GM23338 (cell line): ENCODE data around the gene FANCC. TPM values are rescaled to one million over a fixed set of nuclear protein-coding genes. Genes with fewer than 3 reads are reported as not detected.

Experiments
- ATAC-seq: fragments of 200-7000 bp; cut with Tn5 transposase; 3 replicates; pipeline ENCODE4 v1.9.1; 2020
- DNase-seq: peaks from one replicate; pipeline ENCODE4 v3.0.0-alpha.2; 2015; ENCODE audit warnings: low spot score
- H2AFZ ChIP-seq: fragments of 200-600 bp; sonication (generic); 2 replicates; pipeline ENCODE4 v1.8.0; 2016; ENCODE audit warnings: antibody characterized with exemption, mild to moderate bottlenecking, moderate library complexity
- H3F3A ChIP-seq: fragments of 200-600 bp; sonication (generic); replicated peaks from 2 replicates; pipeline ENCODE4 v1.8.0; 2017; ENCODE audit warnings: antibody characterized with exemption, mixed run types, low read depth
- H3K27ac ChIP-seq: fragments of 200-600 bp; sonication (generic); 2 replicates; pipeline ENCODE4 v1.6.1; 2016; ENCODE audit warnings: low read depth
- H3K27me3 ChIP-seq: fragments of 200-600 bp; sonication (generic); 2 replicates; pipeline ENCODE4 v1.8.0; 2016; ENCODE audit warnings: mild to moderate bottlenecking, mixed run types, moderate library complexity; ENCODE audit not compliant: insufficient read depth
- H3K36me3 ChIP-seq: fragments of 200-600 bp; sonication (generic); 2 replicates; pipeline ENCODE4 v1.8.0; 2016; ENCODE audit warnings: mild to moderate bottlenecking; ENCODE audit not compliant: insufficient read depth
- H3K4me1 ChIP-seq: fragments of 200-600 bp; sonication (generic); 2 replicates; pipeline ENCODE4 v1.8.0; 2016; ENCODE audit warnings: mild to moderate bottlenecking, moderate library complexity; ENCODE audit not compliant: insufficient read depth
- H3K4me2 ChIP-seq: fragments of 200-600 bp; sonication (generic); 2 replicates; pipeline ENCODE4 v1.7.1; 2017; ENCODE audit warnings: mixed run types
- H3K4me3 ChIP-seq: fragments of 200-600 bp; sonication (generic); 2 replicates; pipeline ENCODE4 v1.6.1; 2016; ENCODE audit warnings: mixed run types
- H3K79me2 ChIP-seq: fragments of 200-600 bp; sonication (generic); replicated peaks from 2 replicates; pipeline ENCODE4 v1.8.0; 2017; ENCODE audit warnings: mild to moderate bottlenecking; ENCODE audit not compliant: insufficient read depth
- H3K9me2 ChIP-seq: fragments of 200-600 bp; sonication (generic); 2 replicates; pipeline ENCODE4 v1.8.0; 2017; ENCODE audit not compliant: insufficient read depth
- H4K20me1 ChIP-seq: fragments of 200-600 bp; sonication (generic); replicated peaks from 2 replicates; pipeline ENCODE4 v1.8.0; 2017; ENCODE audit warnings: mild to moderate bottlenecking; ENCODE audit not compliant: insufficient read depth
- H3K27ac Mint-ChIP-seq: 2 replicates; pipeline ENCODE4 v1.8.0; 2020; ENCODE audit warnings: inconsistent platforms, mild to moderate bottlenecking, moderate library complexity, mixed read lengths
- H3K27me3 Mint-ChIP-seq: 3 replicates; pipeline ENCODE4 v1.8.0; 2022; ENCODE audit warnings: low read depth, mild to moderate bottlenecking, moderate library complexity, mixed read lengths, inconsistent platforms; ENCODE audit not compliant: insufficient read depth, poor library complexity
- H3K36me3 Mint-ChIP-seq: 3 replicates; pipeline ENCODE4 v1.8.0; 2021; ENCODE audit warnings: low read depth, mild to moderate bottlenecking, inconsistent platforms, moderate library complexity, mixed read lengths
- H3K4me1 Mint-ChIP-seq: 3 replicates; pipeline ENCODE4 v1.8.0; 2020; ENCODE audit warnings: mild to moderate bottlenecking, inconsistent platforms, mixed read lengths
- H3K4me3 Mint-ChIP-seq: 3 replicates; pipeline ENCODE4 v1.8.0; 2021; ENCODE audit warnings: moderate library complexity, mild to moderate bottlenecking, inconsistent platforms, mixed read lengths
- H3K9me3 Mint-ChIP-seq: 3 replicates; pipeline ENCODE4 v1.8.0; 2020; ENCODE audit warnings: moderate library complexity, mild to moderate bottlenecking, inconsistent platforms, mixed read lengths
- CREB1 ChIP-seq: fragments of 250-450 bp; sonication (Bioruptor Pico); IDR thresholded peaks from 2 replicates; pipeline ENCODE4 v1.5.0; 2020; ENCODE audit warnings: low read depth, mild to moderate bottlenecking, moderate library complexity
- ETS1 ChIP-seq: IDR thresholded peaks from 2 replicates; pipeline ENCODE4 v1.6.1; 2016; ENCODE audit warnings: antibody characterized with exemption
- EZH2 ChIP-seq: fragments of 200-600 bp; sonication (generic); IDR thresholded peaks from one replicate; pipeline ENCODE4 v1.8.0; 2017; ENCODE audit warnings: antibody characterized with exemption, mild to moderate bottlenecking, low read depth; ENCODE audit not compliant: unreplicated experiment
- EZH2phosphoT487 ChIP-seq: fragments of 200-600 bp; sonication (generic); IDR thresholded peaks from one replicate; pipeline ENCODE4 v1.8.1; 2018; ENCODE audit warnings: antibody characterized with exemption; ENCODE audit not compliant: unreplicated experiment
- JUNB ChIP-seq: IDR thresholded peaks from one replicate; pipeline ENCODE4 v1.6.1; 2016; ENCODE audit warnings: antibody characterized with exemption; ENCODE audit not compliant: unreplicated experiment
- NANOG ChIP-seq: IDR thresholded peaks from 2 replicates; pipeline ENCODE4 v1.6.1; 2016; ENCODE audit warnings: antibody characterized with exemption, borderline replicate concordance
- POLR2AphosphoS5 ChIP-seq: IDR thresholded peaks from 2 replicates; pipeline ENCODE4 v1.6.1; 2016; ENCODE audit warnings: antibody characterized with exemption, low read depth
- REST ChIP-seq: IDR thresholded peaks from one replicate; pipeline ENCODE4 v1.6.1; 2018; ENCODE audit warnings: antibody characterized with exemption; ENCODE audit not compliant: unreplicated experiment
- STAT1 ChIP-seq: IDR thresholded peaks from one replicate; pipeline ENCODE4 v1.6.1; 2016; ENCODE audit warnings: antibody characterized with exemption; ENCODE audit not compliant: unreplicated experiment
- ZNF114 ChIP-seq: fragments of 250-450 bp; sonication (Bioruptor Pico); IDR thresholded peaks from 2 replicates; pipeline ENCODE4 v1.5.0; 2020; ENCODE audit warnings: mild to moderate bottlenecking, moderate library complexity
- ZNF331 ChIP-seq: fragments of 250-450 bp; sonication (Bioruptor Pico); IDR thresholded peaks from 2 replicates; pipeline ENCODE4 v1.5.0; 2020; ENCODE audit warnings: low read depth, mild to moderate bottlenecking, moderate library complexity
- ZNF462 ChIP-seq: fragments of 250-450 bp; sonication (Bioruptor Pico); IDR thresholded peaks from 2 replicates; pipeline ENCODE4 v1.5.0; 2020; ENCODE audit warnings: mild to moderate bottlenecking, moderate library complexity
- polyA plus RNA-seq: library from polyadenylated mRNA; unstranded; fragments of >200 nt; fragmentation: Nextera tagmentation; extraction: Ambion mirVana; gene quantifications from 2 replicates; pipeline ENCODE4 v1.2.1, GENCODE V29; 2016
- total RNA-seq: library from RNA; depleted of rRNA; stranded (reverse); fragments of >200 nt; shearing (Covaris generic); gene quantifications from 2 replicates; pipeline ENCODE4 v1.2.3, GENCODE V29; 2014
- TF ChIP-seq, protein P1 (sequence below), 2 experiments: fragments of 200-600 bp in 1 of 2; sonication (generic) in 1 of 2; conservative IDR thresholded peaks; 2 replicates each; pipeline versions ENCODE4 v1.5.1 to v1.6.1; 2016 to 2017; ENCODE audit warnings: antibody characterized with exemption in 2 of 2, low read depth in 2 of 2, mild to moderate bottlenecking in 2 of 2, moderate library complexity in 1 of 2

FANCC gene
- total and polyA plus RNA-seq, 2 experiments from 2014 or later = 7.8 to 18.1 TPM

DNA sequence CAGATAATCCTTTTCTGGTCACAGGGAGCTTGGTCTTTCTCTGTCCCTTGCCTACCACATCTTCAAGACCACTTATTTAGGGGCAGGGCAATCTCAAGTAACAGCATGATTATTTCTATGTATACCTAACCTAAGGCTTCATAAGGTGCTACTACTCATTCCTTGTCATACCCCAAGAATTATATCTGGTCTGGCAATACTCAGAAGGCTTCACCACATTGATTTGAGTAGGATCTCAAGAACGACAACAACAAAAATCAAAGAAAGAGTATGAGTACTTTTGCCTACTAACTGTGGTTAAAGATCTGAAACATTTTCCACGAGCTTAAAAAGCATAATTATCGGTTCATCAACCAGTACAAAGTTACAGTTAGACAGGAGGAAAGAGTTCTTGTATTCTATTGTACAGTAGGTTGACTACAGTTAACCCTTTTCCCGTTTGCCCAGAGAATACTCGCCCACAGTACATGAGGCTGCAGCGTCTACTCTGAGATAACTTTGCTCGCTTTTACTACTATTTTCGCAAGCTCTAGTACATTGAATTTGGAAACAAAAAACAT, 41.0 kb downstream of the FANCC start:
- no peaks in the 10 kb centered on the region for H3K4me1 ChIP-seq
- ATAC-seq = no peak
- H3K4me1 Mint-ChIP-seq = no peaks in the 10 kb centered on the region
- no peak overlapping the region for H3K4me3 Mint-ChIP-seq
- no peak overlapping the region for H3K4me3 ChIP-seq
- H3K9me2 ChIP-seq = no peaks in the 10 kb centered on the region
- no peak overlapping the region for H3K4me2 ChIP-seq
- H3K27ac ChIP-seq = no peak overlapping the region
- H3K36me3 Mint-ChIP-seq = no peaks in the 10 kb centered on the region
- H2AFZ ChIP-seq = no peak overlapping the region
- TF ChIP-seq EZH2phosphoT487 (no peak), STAT1 (no peak), EZH2 (no peak), JUNB (no peak), NANOG (no peak), REST (no peak), POLR2AphosphoS5 (no peak), ETS1 (no peak), ZNF462 (no peak), CREB1 (CRISPR knock-in tag) (no peak), ZNF114 (CRISPR knock-in tag) (no peak), ZNF331 (CRISPR knock-in tag) (no peak)
- TF ChIP-seq, protein P1, sequence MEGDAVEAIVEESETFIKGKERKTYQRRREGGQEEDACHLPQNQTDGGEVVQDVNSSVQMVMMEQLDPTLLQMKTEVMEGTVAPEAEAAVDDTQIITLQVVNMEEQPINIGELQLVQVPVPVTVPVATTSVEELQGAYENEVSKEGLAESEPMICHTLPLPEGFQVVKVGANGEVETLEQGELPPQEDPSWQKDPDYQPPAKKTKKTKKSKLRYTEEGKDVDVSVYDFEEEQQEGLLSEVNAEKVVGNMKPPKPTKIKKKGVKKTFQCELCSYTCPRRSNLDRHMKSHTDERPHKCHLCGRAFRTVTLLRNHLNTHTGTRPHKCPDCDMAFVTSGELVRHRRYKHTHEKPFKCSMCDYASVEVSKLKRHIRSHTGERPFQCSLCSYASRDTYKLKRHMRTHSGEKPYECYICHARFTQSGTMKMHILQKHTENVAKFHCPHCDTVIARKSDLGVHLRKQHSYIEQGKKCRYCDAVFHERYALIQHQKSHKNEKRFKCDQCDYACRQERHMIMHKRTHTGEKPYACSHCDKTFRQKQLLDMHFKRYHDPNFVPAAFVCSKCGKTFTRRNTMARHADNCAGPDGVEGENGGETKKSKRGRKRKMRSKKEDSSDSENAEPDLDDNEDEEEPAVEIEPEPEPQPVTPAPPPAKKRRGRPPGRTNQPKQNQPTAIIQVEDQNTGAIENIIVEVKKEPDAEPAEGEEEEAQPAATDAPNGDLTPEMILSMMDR (conservative IDR thresholded peaks at IDR 0.05; ENCODE audit: low read depth in 2 of 2) = no peak
- no peaks in the 10 kb centered on the region for H3F3A ChIP-seq
- no peak for DNase-seq
- H3K9me3 Mint-ChIP-seq = no peaks in the 10 kb centered on the region
- H4K20me1 ChIP-seq = 0 out of 2 replicates have a peak, but pooled peaks cover 4% of the 10 kb centered on the region
- H3K36me3 ChIP-seq = no peaks in the 10 kb centered on the region
- no peak overlapping the region for H3K27ac Mint-ChIP-seq
- H3K79me2 ChIP-seq = 0 out of 2 replicates have a peak, but pooled peaks cover 3% of the 10 kb centered on the region
- peaks cover 4% of the 10 kb centered on the region for H3K27me3 Mint-ChIP-seq
- H3K27me3 ChIP-seq = no peaks in the 10 kb centered on the region
